CD14-positive monocyte (primary cell): ENCODE data around the gene APBB1. TPM values are rescaled to one million over a fixed set of nuclear protein-coding genes. Genes with fewer than 3 reads are reported as not detected.

Experiments
- DNase-seq, 3 donors: peaks; one replicate each; pipeline ENCODE4 v3.0.0-alpha.2; 2011 to 2022
- H2AFZ ChIP-seq: 2 replicates; pipeline ENCODE4 v1.6.0; 2012; ENCODE audit warnings: mild to moderate bottlenecking, low read depth, low read length, inconsistent platforms; ENCODE audit not compliant: insufficient read depth, poor library complexity, severe bottlenecking
- H3K27ac ChIP-seq, 2 donors: 1 replicate in 1 of 2; 2 replicates in 1 of 2; pipeline ENCODE4 v1.5.1; 2012 to 2013; ENCODE audit warnings: low read length in 2 of 2, control low read depth in 1 of 2, inconsistent platforms in 1 of 2, low read depth in 1 of 2, mild to moderate bottlenecking in 1 of 2
- H3K27me3 ChIP-seq, 2 donors: one replicate each; pipeline versions ENCODE4 v1.6.0 to v1.6.1; 2011 to 2013; ENCODE audit warnings: low read length in 2 of 2; ENCODE audit not compliant: control insufficient read depth in 2 of 2, insufficient read depth in 2 of 2
- H3K36me3 ChIP-seq, 2 donors: replicated peaks in 1 of 2; 1 replicate in 1 of 2; 2 replicates in 1 of 2; pipeline versions ENCODE4 v1.5.1 to v1.6.1; 2012 to 2013; ENCODE audit warnings: low read length in 2 of 2, control low read depth in 1 of 2, inconsistent platforms in 1 of 2, mild to moderate bottlenecking in 1 of 2; ENCODE audit not compliant: insufficient read depth in 2 of 2, control insufficient read depth in 1 of 2
- H3K4me1 ChIP-seq, 2 donors: 1 replicate in 1 of 2; 2 replicates in 1 of 2; pipeline versions ENCODE4 v1.5.1 to v1.6.1; 2012 to 2013; ENCODE audit warnings: low read length in 2 of 2, control low read depth in 1 of 2, inconsistent platforms in 1 of 2, mild to moderate bottlenecking in 1 of 2, moderate library complexity in 1 of 2; ENCODE audit not compliant: insufficient read depth in 2 of 2, control insufficient read depth in 1 of 2
- H3K4me2 ChIP-seq: replicated peaks from 2 replicates; pipeline ENCODE3; 2012; ENCODE audit warnings: low read length, moderate library complexity, mild to moderate bottlenecking; ENCODE audit not compliant: poor library complexity, severe bottlenecking; ENCODE audit errors: extremely low read depth
- H3K4me3 ChIP-seq, 3 experiments: fragments of 200-600 bp in 1 of 3; sonication (generic) in 1 of 3; replicated peaks in 1 of 3; 1 replicate in 2 of 3; 2 replicates in 1 of 3; pipeline ENCODE4 v1.5.1; 2011 to 2013; ENCODE audit warnings: low read length in 3 of 3, mild to moderate bottlenecking in 3 of 3, control low read depth in 2 of 3, low read depth in 2 of 3, inconsistent platforms in 1 of 3, moderate library complexity in 1 of 3
- H3K79me2 ChIP-seq: 2 replicates; pipeline ENCODE4 v1.6.0; 2012; ENCODE audit warnings: mild to moderate bottlenecking, control low read depth, inconsistent platforms, low read length, moderate library complexity; ENCODE audit not compliant: insufficient read depth
- H3K9ac ChIP-seq: 2 replicates; pipeline ENCODE4 v1.6.0; 2017; ENCODE audit warnings: low read length, mild to moderate bottlenecking; ENCODE audit not compliant: insufficient read depth, poor library complexity, severe bottlenecking
- H3K9me3 ChIP-seq, 2 donors: replicated peaks in 1 of 2; 1 replicate in 1 of 2; 2 replicates in 1 of 2; pipeline versions ENCODE4 v1.5.1 to v1.6.1; 2012 to 2013; ENCODE audit warnings: low read length in 2 of 2, control low read depth in 1 of 2; ENCODE audit not compliant: control insufficient read depth in 1 of 2, insufficient read depth in 1 of 2
- H4K20me1 ChIP-seq: 2 replicates; pipeline ENCODE4 v1.6.0; 2012; ENCODE audit warnings: mild to moderate bottlenecking, low read length, control low read depth, moderate library complexity; ENCODE audit not compliant: insufficient read depth
- H3K27ac Mint-ChIP-seq, 7 donors: one replicate each; pipeline ENCODE4 v1.8.0; 2020; ENCODE audit warnings: mild to moderate bottlenecking in 7 of 7, mixed read lengths in 7 of 7, moderate library complexity in 6 of 7, inconsistent platforms in 2 of 7
- H3K27me3 Mint-ChIP-seq, 3 donors: one replicate each; pipeline ENCODE4 v1.8.0; 2021 to 2022; ENCODE audit warnings: low read depth in 3 of 3, mild to moderate bottlenecking in 3 of 3, mixed read lengths in 3 of 3, moderate library complexity in 3 of 3, inconsistent platforms in 1 of 3
- H3K36me3 Mint-ChIP-seq, 2 donors: one replicate each; pipeline ENCODE4 v1.8.0; 2020; ENCODE audit warnings: mixed read lengths in 2 of 2, inconsistent platforms in 1 of 2, mild to moderate bottlenecking in 1 of 2
- H3K4me1 Mint-ChIP-seq: one replicate; pipeline ENCODE4 v1.8.0; 2020; ENCODE audit warnings: mild to moderate bottlenecking, mixed read lengths
- H3K4me3 Mint-ChIP-seq, 2 donors: one replicate each; pipeline ENCODE4 v1.8.0; 2020; ENCODE audit warnings: mild to moderate bottlenecking in 2 of 2, mixed read lengths in 2 of 2, moderate library complexity in 1 of 2
- H3K9me3 Mint-ChIP-seq, 7 donors: one replicate each; pipeline ENCODE4 v1.8.0; 2020 to 2022; ENCODE audit warnings: mixed read lengths in 7 of 7, mild to moderate bottlenecking in 6 of 7, moderate library complexity in 6 of 7, inconsistent platforms in 2 of 7
- CTCF ChIP-seq: fragments of 200-600 bp; IDR thresholded peaks from one replicate; pipeline ENCODE4 v1.8.0; 2022; ENCODE audit warnings: antibody characterized with exemption, mild to moderate bottlenecking
- WGBS: methylation state at CpG from one replicate; pipeline ENCODE4 v1.1.5; 2013; ENCODE audit warnings: missing lambda C conversion rate; ENCODE audit not compliant: insufficient coverage; 5-methylcytosine and 5-hydroxymethylcytosine counted together
- intact Hi-C, 2 donors: fragments of 100-400 bp; cut with micrococcal nuclease; formaldehyde crosslinking; loops; one replicate each; pipeline versions ENCODE4 v1.15.0 to v1.15.1; 2023
- polyA plus RNA-seq, 3 donors: library from polyadenylated mRNA; depleted of rRNA in 1 of 3; unstranded in 2 of 3; stranded (reverse) in 1 of 3; fragments of 300-500 nt in 2 of 3; fragments of >200 nt in 1 of 3; fragmentation: Illumina TruSeq in 2 of 3; gene quantifications; 1 replicate in 2 of 3; 2 replicates in 1 of 3; pipeline ENCODE4 v1.2.3, GENCODE V29; 2012 to 2021

APBB1 gene
- polyA plus RNA-seq, 3 donors: 0.85 to 2.5 (median 2.4) TPM

- H4K20me1 ChIP-seq: no peaks in the 10 kb centered on the region
- TF ChIP-seq CTCF: no peak
- H3K9ac ChIP-seq: no peak overlapping the region
- 96% methylated on average over 12 of the region's 13 CpGs for WGBS
- H3K36me3 ChIP-seq: no peaks in the 10 kb centered on the region
- H3K27me3 Mint-ChIP-seq: peaks cover 0 to 7% (median 1%) of the 10 kb centered on the region in 3 donors
- H3K4me3 Mint-ChIP-seq: no peak overlapping the region
- H3K27ac ChIP-seq: no peak overlapping the region
- H2AFZ ChIP-seq: no peak overlapping the region
- no peaks in the 10 kb centered on the region for H3K27me3 ChIP-seq
- H3K79me2 ChIP-seq: no peaks in the 10 kb centered on the region
- H3K27ac Mint-ChIP-seq: peak overlapping the region in 1 of 7 donors; percentile 60
- no peak overlapping the region for H3K4me3 ChIP-seq
- DNase-seq: no peak
- intact Hi-C loops: no loop called here
- H3K9me3 ChIP-seq: no peaks in the 10 kb centered on the region
- H3K4me1 ChIP-seq: peaks cover 6 to 9% of the 10 kb centered on the region in 2 donors
- H3K4me1 Mint-ChIP-seq: peaks cover 11% of the 10 kb centered on the region
- H3K9me3 Mint-ChIP-seq: no peaks in the 10 kb centered on the region
- H3K36me3 Mint-ChIP-seq: no peaks in the 10 kb centered on the region
- no peak overlapping the region for H3K4me2 ChIP-seq
These were observed 13.7 kb downstream of the APBB1 start for GRCh38 chr11:6405052-6405667.

- no peak overlapping the region for H3K4me3 Mint-ChIP-seq
- Histone ChIP-seq H3K27ac (no peak overlapping the region), H3K4me1 (peaks cover 6 to 9% of the 10 kb centered on the region in 2 donors), H2AFZ (no peak overlapping the region), H3K79me2 (no peaks in the 10 kb centered on the region), H3K9me3 (no peaks in the 10 kb centered on the region), H3K27me3 (no peaks in the 10 kb centered on the region), H3K36me3 (no peaks in the 10 kb centered on the region), H3K4me3 (no peak overlapping the region), H4K20me1 (no peaks in the 10 kb centered on the region), H3K9ac (no peak overlapping the region), H3K4me2 (no peak overlapping the region)
- no peak for TF ChIP-seq CTCF
- H3K4me1 Mint-ChIP-seq: peaks cover 11% of the 10 kb centered on the region
- DNase-seq: no peak
- WGBS: 94% methylated on average over 13 of the region's 16 CpGs
- no peaks in the 10 kb centered on the region for H3K36me3 Mint-ChIP-seq
- no peaks in the 10 kb centered on the region for H3K9me3 Mint-ChIP-seq
- peaks cover 0 to 7% (median 0%) of the 10 kb centered on the region in 3 donors for H3K27me3 Mint-ChIP-seq
- intact Hi-C loops: no loop called here
- H3K27ac Mint-ChIP-seq: peak overlapping the region in 1 of 7 donors; percentile 60
These were observed 14.4 kb downstream of the APBB1 start for GRCh38 chr11:6404342-6405051.
